HepG2 (cell line): ENCODE data around the gene APOA1. TPM values are rescaled to one million over a fixed set of nuclear protein-coding genes. Genes with fewer than 3 reads are reported as not detected.

Source experiments
- GTF3A ChIP-seq: sonication (generic); formaldehyde crosslinking; conservative IDR thresholded peaks from 2 replicates; pipeline ENCODE4 v1.4.0; 2020; ENCODE audit warnings: mild to moderate bottlenecking, missing genetic modification reagents
- ZNF24 ChIP-seq: fragments of 450-650 bp; IDR thresholded peaks from 2 replicates; pipeline ENCODE4 v1.6.1; 2017; ENCODE audit warnings: antibody characterized with exemption, mild to moderate bottlenecking
- ZNF496 ChIP-seq: sonication (generic); formaldehyde crosslinking; IDR thresholded peaks from 2 replicates; pipeline ENCODE4 v1.8.1; 2023; ENCODE audit warnings: mild to moderate bottlenecking, moderate library complexity, missing genetic modification reagents; ENCODE audit not compliant: insufficient replicate concordance
- polyA plus RNA-seq, 8 experiments: library from polyadenylated mRNA; depleted of rRNA in 3 of 8; stranded (reverse) in 7 of 8; unstranded in 1 of 8; fragments of >200 nt; fragmentation: Illumina TruSeq in 4 of 8; extraction: Trizol in 4 of 8; gene quantifications; 2 replicates each; pipeline versions ENCODE4 v1.2.1 to v1.2.3, GENCODE V29; 2011 to 2016; ENCODE audit warnings: low read depth in 4 of 8, missing spikeins in 1 of 8, mixed read lengths in 1 of 8; ENCODE audit not compliant: insufficient read depth in 1 of 8
- total RNA-seq, 5 experiments: library from RNA; depleted of rRNA; stranded (reverse); fragments of >200 nt; fragmentation: Illumina TruSeq; extraction: Trizol; gene quantifications; 2 replicates each; pipeline ENCODE4 v1.2.3, GENCODE V29; 2016; ENCODE audit warnings: low read depth in 1 of 5
- TF ChIP-seq, protein P1 (sequence below): sonication (generic); formaldehyde crosslinking; IDR thresholded peaks from 2 replicates; pipeline ENCODE4 v1.4.0; 2020; ENCODE audit warnings: missing genetic modification reagents
- TF ChIP-seq, protein P2 (sequence below): sonication (generic); formaldehyde crosslinking; IDR thresholded peaks from 2 replicates; pipeline ENCODE4 v1.8.1; 2022; ENCODE audit warnings: low read depth, mild to moderate bottlenecking, missing genetic modification reagents
- TF ChIP-seq, protein P3 (sequence below): sonication (generic); formaldehyde crosslinking; IDR thresholded peaks from 2 replicates; pipeline ENCODE4 v1.8.0; 2022; ENCODE audit warnings: low read depth, missing genetic modification reagents
- TF ChIP-seq, protein P4 (sequence below): sonication (generic); formaldehyde crosslinking; IDR thresholded peaks from 2 replicates; pipeline ENCODE4 v1.4.0; 2020; ENCODE audit warnings: mild to moderate bottlenecking, missing genetic modification reagents
- TF ChIP-seq, protein P5 (sequence below): IDR thresholded peaks from 2 replicates; pipeline ENCODE4 v1.6.1; 2012; ENCODE audit warnings: inconsistent platforms
- TF ChIP-seq, protein P6 (sequence below): sonication (generic); formaldehyde crosslinking; IDR thresholded peaks from 2 replicates; pipeline ENCODE4 v1.5.1; 2020; ENCODE audit warnings: missing genetic modification reagents, mild to moderate bottlenecking, borderline replicate concordance
- TF ChIP-seq, protein P7 (sequence below): sonication (generic); formaldehyde crosslinking; IDR thresholded peaks from 2 replicates; pipeline ENCODE4 v1.4.0; 2020; ENCODE audit warnings: missing genetic modification reagents, low read depth, mild to moderate bottlenecking, borderline replicate concordance
- TF ChIP-seq, protein P8 (sequence below): sonication (generic); formaldehyde crosslinking; IDR thresholded peaks from 2 replicates; pipeline ENCODE4 v1.4.0; 2020; ENCODE audit warnings: mild to moderate bottlenecking, missing genetic modification reagents

The APOA1 gene
- total and polyA plus RNA-seq, 2 of the 13 experiments (the other 11 are each of a cell fraction or from before 2014, with no cell fraction given) = 1,973 to 5,485 TPM

DNA sequence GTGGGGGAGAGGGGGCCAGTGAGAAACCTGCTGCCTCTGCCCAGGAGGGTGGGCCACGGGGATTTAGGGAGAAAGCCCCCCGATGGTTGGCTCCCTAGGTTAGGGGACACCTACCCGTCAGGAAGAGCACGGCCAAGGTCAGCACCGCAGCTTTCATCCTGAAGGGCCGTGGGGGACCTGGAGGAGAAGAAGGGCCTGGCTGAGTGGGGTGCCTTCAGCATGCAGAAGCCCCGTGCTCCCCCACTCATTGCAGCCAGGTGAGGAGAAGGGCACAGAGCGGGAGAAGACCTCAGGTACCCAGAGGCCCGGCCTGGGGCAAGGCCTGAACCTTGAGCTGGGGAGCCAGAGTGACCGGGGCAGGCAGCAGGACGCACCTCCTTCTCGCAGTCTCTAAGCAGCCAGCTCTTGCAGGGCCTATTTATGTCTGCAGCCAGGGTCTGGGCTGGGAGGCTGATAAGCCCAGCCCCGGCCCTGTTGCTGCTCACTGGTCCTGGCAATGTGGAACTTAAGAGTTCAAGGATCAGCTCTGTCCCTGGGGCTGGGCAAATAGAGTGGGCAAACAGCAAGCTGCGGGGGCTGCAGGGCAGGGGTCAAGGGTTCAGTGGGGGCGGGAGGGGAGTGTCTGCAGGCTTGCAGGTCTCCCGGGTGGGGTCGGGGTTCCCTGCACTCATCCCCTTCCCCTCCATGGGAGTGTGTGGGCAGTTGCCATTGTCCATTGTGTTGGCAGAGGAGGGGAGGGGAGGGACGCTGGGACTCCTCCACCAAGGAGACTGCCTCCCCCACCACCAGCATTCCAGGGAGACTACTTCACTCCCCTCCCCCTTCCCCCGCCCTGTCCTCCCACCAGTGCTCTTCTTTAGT is at the start of gene APOA1 (continued):
- TF ChIP-seq, protein P1, sequence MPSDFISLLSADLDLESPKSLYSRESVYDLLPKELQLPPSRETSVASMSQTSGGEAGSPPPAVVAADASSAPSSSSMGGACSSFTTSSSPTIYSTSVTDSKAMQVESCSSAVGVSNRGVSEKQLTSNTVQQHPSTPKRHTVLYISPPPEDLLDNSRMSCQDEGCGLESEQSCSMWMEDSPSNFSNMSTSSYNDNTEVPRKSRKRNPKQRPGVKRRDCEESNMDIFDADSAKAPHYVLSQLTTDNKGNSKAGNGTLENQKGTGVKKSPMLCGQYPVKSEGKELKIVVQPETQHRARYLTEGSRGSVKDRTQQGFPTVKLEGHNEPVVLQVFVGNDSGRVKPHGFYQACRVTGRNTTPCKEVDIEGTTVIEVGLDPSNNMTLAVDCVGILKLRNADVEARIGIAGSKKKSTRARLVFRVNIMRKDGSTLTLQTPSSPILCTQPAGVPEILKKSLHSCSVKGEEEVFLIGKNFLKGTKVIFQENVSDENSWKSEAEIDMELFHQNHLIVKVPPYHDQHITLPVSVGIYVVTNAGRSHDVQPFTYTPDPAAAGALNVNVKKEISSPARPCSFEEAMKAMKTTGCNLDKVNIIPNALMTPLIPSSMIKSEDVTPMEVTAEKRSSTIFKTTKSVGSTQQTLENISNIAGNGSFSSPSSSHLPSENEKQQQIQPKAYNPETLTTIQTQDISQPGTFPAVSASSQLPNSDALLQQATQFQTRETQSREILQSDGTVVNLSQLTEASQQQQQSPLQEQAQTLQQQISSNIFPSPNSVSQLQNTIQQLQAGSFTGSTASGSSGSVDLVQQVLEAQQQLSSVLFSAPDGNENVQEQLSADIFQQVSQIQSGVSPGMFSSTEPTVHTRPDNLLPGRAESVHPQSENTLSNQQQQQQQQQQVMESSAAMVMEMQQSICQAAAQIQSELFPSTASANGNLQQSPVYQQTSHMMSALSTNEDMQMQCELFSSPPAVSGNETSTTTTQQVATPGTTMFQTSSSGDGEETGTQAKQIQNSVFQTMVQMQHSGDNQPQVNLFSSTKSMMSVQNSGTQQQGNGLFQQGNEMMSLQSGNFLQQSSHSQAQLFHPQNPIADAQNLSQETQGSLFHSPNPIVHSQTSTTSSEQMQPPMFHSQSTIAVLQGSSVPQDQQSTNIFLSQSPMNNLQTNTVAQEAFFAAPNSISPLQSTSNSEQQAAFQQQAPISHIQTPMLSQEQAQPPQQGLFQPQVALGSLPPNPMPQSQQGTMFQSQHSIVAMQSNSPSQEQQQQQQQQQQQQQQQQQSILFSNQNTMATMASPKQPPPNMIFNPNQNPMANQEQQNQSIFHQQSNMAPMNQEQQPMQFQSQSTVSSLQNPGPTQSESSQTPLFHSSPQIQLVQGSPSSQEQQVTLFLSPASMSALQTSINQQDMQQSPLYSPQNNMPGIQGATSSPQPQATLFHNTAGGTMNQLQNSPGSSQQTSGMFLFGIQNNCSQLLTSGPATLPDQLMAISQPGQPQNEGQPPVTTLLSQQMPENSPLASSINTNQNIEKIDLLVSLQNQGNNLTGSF (CRISPR knock-in tag) = peak; percentile 59; the same call in 1 of the 2 replicates
- TF ChIP-seq, protein P2, sequence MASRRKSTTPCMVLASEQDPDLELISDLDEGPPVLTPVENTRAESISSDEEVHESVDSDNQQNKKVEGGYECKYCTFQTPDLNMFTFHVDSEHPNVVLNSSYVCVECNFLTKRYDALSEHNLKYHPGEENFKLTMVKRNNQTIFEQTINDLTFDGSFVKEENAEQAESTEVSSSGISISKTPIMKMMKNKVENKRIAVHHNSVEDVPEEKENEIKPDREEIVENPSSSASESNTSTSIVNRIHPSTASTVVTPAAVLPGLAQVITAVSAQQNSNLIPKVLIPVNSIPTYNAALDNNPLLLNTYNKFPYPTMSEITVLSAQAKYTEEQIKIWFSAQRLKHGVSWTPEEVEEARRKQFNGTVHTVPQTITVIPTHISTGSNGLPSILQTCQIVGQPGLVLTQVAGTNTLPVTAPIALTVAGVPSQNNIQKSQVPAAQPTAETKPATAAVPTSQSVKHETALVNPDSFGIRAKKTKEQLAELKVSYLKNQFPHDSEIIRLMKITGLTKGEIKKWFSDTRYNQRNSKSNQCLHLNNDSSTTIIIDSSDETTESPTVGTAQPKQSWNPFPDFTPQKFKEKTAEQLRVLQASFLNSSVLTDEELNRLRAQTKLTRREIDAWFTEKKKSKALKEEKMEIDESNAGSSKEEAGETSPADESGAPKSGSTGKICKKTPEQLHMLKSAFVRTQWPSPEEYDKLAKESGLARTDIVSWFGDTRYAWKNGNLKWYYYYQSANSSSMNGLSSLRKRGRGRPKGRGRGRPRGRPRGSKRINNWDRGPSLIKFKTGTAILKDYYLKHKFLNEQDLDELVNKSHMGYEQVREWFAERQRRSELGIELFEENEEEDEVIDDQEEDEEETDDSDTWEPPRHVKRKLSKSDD (CRISPR knock-in tag) = peak; percentile 58; the same call in 1 of the 2 replicates
- TF ChIP-seq, protein P3, sequence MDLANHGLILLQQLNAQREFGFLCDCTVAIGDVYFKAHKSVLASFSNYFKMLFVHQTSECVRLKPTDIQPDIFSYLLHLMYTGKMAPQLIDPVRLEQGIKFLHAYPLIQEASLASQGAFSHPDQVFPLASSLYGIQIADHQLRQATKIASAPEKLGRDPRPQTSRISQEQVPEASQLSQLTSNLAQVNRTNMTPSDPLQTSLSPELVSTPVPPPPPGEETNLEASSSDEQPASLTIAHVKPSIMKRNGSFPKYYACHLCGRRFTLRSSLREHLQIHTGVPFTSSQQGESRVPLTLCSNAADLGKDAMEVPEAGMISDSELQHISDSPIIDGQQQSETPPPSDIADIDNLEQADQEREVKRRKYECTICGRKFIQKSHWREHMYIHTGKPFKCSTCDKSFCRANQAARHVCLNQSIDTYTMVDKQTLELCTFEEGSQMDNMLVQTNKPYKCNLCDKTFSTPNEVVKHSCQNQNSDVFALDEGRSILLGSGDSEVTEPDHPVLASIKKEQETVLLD (CRISPR knock-in tag) = no peak
- TF ChIP-seq ZNF24 = no peak
- TF ChIP-seq, protein P4, sequence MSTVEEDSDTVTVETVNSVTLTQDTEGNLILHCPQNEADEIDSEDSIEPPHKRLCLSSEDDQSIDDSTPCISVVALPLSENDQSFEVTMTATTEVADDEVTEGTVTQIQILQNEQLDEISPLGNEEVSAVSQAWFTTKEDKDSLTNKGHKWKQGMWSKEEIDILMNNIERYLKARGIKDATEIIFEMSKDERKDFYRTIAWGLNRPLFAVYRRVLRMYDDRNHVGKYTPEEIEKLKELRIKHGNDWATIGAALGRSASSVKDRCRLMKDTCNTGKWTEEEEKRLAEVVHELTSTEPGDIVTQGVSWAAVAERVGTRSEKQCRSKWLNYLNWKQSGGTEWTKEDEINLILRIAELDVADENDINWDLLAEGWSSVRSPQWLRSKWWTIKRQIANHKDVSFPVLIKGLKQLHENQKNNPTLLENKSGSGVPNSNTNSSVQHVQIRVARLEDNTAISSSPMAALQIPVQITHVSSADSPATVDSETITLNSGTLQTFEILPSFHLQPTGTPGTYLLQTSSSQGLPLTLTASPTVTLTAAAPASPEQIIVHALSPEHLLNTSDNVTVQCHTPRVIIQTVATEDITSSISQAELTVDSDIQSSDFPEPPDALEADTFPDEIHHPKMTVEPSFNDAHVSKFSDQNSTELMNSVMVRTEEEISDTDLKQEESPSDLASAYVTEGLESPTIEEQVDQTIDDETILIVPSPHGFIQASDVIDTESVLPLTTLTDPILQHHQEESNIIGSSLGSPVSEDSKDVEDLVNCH (CRISPR knock-in tag) = no peak
- TF ChIP-seq, protein P5, sequence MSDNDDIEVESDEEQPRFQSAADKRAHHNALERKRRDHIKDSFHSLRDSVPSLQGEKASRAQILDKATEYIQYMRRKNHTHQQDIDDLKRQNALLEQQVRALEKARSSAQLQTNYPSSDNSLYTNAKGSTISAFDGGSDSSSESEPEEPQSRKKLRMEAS = no peak
- TF ChIP-seq, protein P6, sequence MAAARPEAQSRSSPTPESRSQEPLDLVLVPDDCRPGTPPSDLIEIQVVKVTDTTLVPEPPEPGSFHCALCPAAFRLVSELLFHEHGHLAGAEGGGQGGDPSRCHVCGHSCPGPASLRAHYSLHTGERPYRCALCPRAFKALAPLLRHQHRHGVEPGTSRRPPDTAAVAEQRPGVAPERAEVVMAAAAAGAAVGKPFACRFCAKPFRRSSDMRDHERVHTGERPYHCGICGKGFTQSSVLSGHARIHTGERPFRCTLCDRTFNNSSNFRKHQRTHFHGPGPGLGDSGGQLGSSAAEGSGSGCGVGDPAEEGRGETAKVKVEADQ = peak; percentile 75
- TF ChIP-seq, protein P7, sequence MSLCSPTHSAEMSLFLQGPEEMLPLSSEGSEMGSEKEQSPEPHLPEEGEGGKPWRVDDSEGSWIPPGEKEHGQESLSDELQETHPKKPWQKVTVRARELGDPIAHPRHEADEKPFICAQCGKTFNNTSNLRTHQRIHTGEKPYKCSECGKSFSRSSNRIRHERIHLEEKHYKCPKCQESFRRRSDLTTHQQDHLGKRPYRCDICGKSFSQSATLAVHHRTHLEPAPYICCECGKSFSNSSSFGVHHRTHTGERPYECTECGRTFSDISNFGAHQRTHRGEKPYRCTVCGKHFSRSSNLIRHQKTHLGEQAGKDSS (CRISPR knock-in tag) = peak; percentile 62; the same call in 1 of the 2 replicates
- no peak for TF ChIP-seq ZNF496 (CRISPR knock-in tag)
- TF ChIP-seq, protein P8, sequence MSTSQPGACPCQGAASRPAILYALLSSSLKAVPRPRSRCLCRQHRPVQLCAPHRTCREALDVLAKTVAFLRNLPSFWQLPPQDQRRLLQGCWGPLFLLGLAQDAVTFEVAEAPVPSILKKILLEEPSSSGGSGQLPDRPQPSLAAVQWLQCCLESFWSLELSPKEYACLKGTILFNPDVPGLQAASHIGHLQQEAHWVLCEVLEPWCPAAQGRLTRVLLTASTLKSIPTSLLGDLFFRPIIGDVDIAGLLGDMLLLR (CRISPR knock-in tag) = 0 out of 2 replicates have a peak, but pooled peaks have one; percentile 32
- TF ChIP-seq GTF3A (CRISPR knock-in tag) = 0 out of 2 replicates have a peak, but pooled peaks have one; percentile 39
